SU-DHL-6 (cell line): ENCODE data around the gene RBM3.

ENCODE experiments used
- H2AFZ ChIP-seq: fragments of 200-600 bp; sonication (generic); 2 replicates; pipeline ENCODE4 v1.6.1; 2014; ENCODE audit warnings: low read depth, mild to moderate bottlenecking, moderate library complexity, mixed read lengths, antibody characterized with exemption, low read length; ENCODE audit not compliant: severe bottlenecking
- H3F3A ChIP-seq: fragments of 200-600 bp; shearing (Covaris generic); 2 replicates; pipeline ENCODE4 v1.6.0; 2016; ENCODE audit warnings: antibody characterized with exemption, mild to moderate bottlenecking; ENCODE audit not compliant: insufficient read depth
- H3K27ac ChIP-seq: fragments of 200-600 bp; sonication (generic); 2 replicates; pipeline ENCODE4 v1.5.1; 2016; ENCODE audit warnings: low read depth, mild to moderate bottlenecking, low read length, moderate library complexity, mixed read lengths
- H3K27me3 ChIP-seq: fragments of 200-600 bp; sonication (generic), shearing (Covaris generic); 2 replicates; pipeline ENCODE4 v1.6.0; 2014; ENCODE audit warnings: mild to moderate bottlenecking, low read length
- H3K36me3 ChIP-seq: fragments of 200-600 bp; sonication (generic); 2 replicates; pipeline ENCODE4 v1.6.1; 2014; ENCODE audit warnings: mild to moderate bottlenecking, low read length, mixed read lengths
- H3K4me2 ChIP-seq: fragments of 300-600, 200-600 bp; shearing (Covaris generic), sonication (generic); 2 replicates; pipeline ENCODE4 v1.6.0; 2014; ENCODE audit warnings: low read length, low read depth, mild to moderate bottlenecking; ENCODE audit not compliant: poor library complexity, severe bottlenecking
- H3K4me3 ChIP-seq: fragments of 200-600 bp; sonication (generic); 2 replicates; pipeline ENCODE4 v1.5.1; 2014; ENCODE audit warnings: antibody characterized with exemption, low read length, mild to moderate bottlenecking, mixed read lengths; ENCODE audit not compliant: insufficient read depth, poor library complexity, severe bottlenecking
- H3K79me2 ChIP-seq: fragments of 200-600 bp; sonication (generic); 2 replicates; pipeline ENCODE4 v1.6.1; 2014; ENCODE audit warnings: mild to moderate bottlenecking, low read length, moderate library complexity; ENCODE audit not compliant: insufficient read depth
- H3K9ac ChIP-seq: fragments of 200-600 bp; sonication (generic); 2 replicates; pipeline ENCODE4 v1.7.0; 2014; ENCODE audit warnings: mild to moderate bottlenecking, low read length
- H3K9me2 ChIP-seq: fragments of 200-600 bp; sonication (generic); replicated peaks from 2 replicates; pipeline ENCODE4 v1.6.1; 2014; ENCODE audit warnings: low read length; ENCODE audit not compliant: insufficient read depth
- H3K9me3 ChIP-seq: fragments of 200-600 bp; sonication (generic); 2 replicates; pipeline ENCODE4 v1.6.1; 2014; ENCODE audit warnings: low read length, mixed read lengths; ENCODE audit not compliant: insufficient read depth
- H4K20me1 ChIP-seq: fragments of 200-600 bp; sonication (generic); 2 replicates; pipeline ENCODE4 v1.6.1; 2014; ENCODE audit warnings: low read depth, mild to moderate bottlenecking, antibody characterized with exemption, low read length, moderate library complexity, mixed read lengths
- EZH2phosphoT487 ChIP-seq: fragments of 200-600 bp; sonication (generic), shearing (Covaris generic); conservative IDR thresholded peaks from 2 replicates; pipeline ENCODE4 v1.6.1; 2018; ENCODE audit warnings: mild to moderate bottlenecking, antibody characterized with exemption, low read length, moderate library complexity, mixed read lengths
- TF ChIP-seq, protein P1 (sequence below): fragments of 200-600 bp; sonication (generic); IDR thresholded peaks from one replicate; pipeline ENCODE4 v1.5.1; 2017; ENCODE audit warnings: antibody characterized with exemption, mild to moderate bottlenecking, low read length, moderate library complexity; ENCODE audit not compliant: insufficient read depth, poor library complexity, severe bottlenecking

RBM3 gene

GRCh38 chrX:48604701-48605100, 30.4 kb downstream of the RBM3 start:
- no peaks in the 10 kb centered on the region for H3K9me2 ChIP-seq
- H3K79me2 ChIP-seq, result no peaks in the 10 kb centered on the region
- no peaks in the 10 kb centered on the region for H4K20me1 ChIP-seq
- no peaks in the 10 kb centered on the region for H3K9me3 ChIP-seq
- no peak overlapping the region for H3K9ac ChIP-seq
- H2AFZ ChIP-seq, result no peak overlapping the region
- H3K4me2 ChIP-seq, result no peak overlapping the region
- no peaks in the 10 kb centered on the region for H3K27me3 ChIP-seq
- no peaks in the 10 kb centered on the region for H3K36me3 ChIP-seq
- H3K4me3 ChIP-seq, result no peak overlapping the region
- TF ChIP-seq, protein P1, sequence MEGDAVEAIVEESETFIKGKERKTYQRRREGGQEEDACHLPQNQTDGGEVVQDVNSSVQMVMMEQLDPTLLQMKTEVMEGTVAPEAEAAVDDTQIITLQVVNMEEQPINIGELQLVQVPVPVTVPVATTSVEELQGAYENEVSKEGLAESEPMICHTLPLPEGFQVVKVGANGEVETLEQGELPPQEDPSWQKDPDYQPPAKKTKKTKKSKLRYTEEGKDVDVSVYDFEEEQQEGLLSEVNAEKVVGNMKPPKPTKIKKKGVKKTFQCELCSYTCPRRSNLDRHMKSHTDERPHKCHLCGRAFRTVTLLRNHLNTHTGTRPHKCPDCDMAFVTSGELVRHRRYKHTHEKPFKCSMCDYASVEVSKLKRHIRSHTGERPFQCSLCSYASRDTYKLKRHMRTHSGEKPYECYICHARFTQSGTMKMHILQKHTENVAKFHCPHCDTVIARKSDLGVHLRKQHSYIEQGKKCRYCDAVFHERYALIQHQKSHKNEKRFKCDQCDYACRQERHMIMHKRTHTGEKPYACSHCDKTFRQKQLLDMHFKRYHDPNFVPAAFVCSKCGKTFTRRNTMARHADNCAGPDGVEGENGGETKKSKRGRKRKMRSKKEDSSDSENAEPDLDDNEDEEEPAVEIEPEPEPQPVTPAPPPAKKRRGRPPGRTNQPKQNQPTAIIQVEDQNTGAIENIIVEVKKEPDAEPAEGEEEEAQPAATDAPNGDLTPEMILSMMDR, result no peak
- TF ChIP-seq EZH2phosphoT487, result no peak
- no peak overlapping the region for H3K27ac ChIP-seq
- H3F3A ChIP-seq, result no peaks in the 10 kb centered on the region

GRCh38 chrX:48606091-48606490, 31.8 kb downstream of the RBM3 start:
- H2AFZ ChIP-seq, result no peak overlapping the region
- H3K4me3 ChIP-seq, result no peak overlapping the region
- H4K20me1 ChIP-seq, result no peaks in the 10 kb centered on the region
- H3K9me3 ChIP-seq, result no peaks in the 10 kb centered on the region
- H3K4me2 ChIP-seq, result no peak overlapping the region
- H3K9me2 ChIP-seq, result no peaks in the 10 kb centered on the region
- H3K27ac ChIP-seq, result no peak overlapping the region
- H3K79me2 ChIP-seq, result no peaks in the 10 kb centered on the region
- no peaks in the 10 kb centered on the region for H3K36me3 ChIP-seq
- H3K27me3 ChIP-seq, result no peaks in the 10 kb centered on the region
- TF ChIP-seq, protein P1, result no peak
- TF ChIP-seq EZH2phosphoT487, result no peak
- H3K9ac ChIP-seq, result no peak overlapping the region
- no peaks in the 10 kb centered on the region for H3F3A ChIP-seq

- TF ChIP-seq EZH2phosphoT487, result no peak
- TF ChIP-seq, protein P1, result no peak
- H3K4me3 ChIP-seq, result no peak overlapping the region
- no peaks in the 10 kb centered on the region for H3K27me3 ChIP-seq
- H3K79me2 ChIP-seq, result no peaks in the 10 kb centered on the region
- H3K27ac ChIP-seq, result no peak overlapping the region
- no peaks in the 10 kb centered on the region for H3K36me3 ChIP-seq
- H3F3A ChIP-seq, result no peaks in the 10 kb centered on the region
- H3K9me2 ChIP-seq, result no peaks in the 10 kb centered on the region
- H3K4me2 ChIP-seq, result no peak overlapping the region
- no peaks in the 10 kb centered on the region for H4K20me1 ChIP-seq
- no peak overlapping the region for H3K9ac ChIP-seq
- H2AFZ ChIP-seq, result no peak overlapping the region
- no peaks in the 10 kb centered on the region for H3K9me3 ChIP-seq
These were observed 37.4 kb downstream of the RBM3 start for GRCh38 chrX:48611703-48612102.
